Measurements from ENCODE around the gene SULF2.

- no peak for TF ChIP-seq CTCF (IDR thresholded peaks at IDR 0.05; ENCODE audit: insufficient read depth, low read length)
- no peak for TF ChIP-seq POLR2AphosphoS5 (IDR thresholded peaks at IDR 0.05; ENCODE audit: low read depth)
- no peak for TF ChIP-seq REST (IDR thresholded peaks at IDR 0.05; ENCODE audit: insufficient replicate concordance, low read depth)
These were observed 98.7 kb downstream of the SULF2 start for GRCh38 chr20:47686545-47686944.
